Measurements from ENCODE around the gene ARID3A.
"Not testable (repeated sequence)": the region's sequence is repeated elsewhere in the genome, so short reads cannot be mapped to it uniquely, and the experiment has no call there.

Gene ARID3A

DNA sequence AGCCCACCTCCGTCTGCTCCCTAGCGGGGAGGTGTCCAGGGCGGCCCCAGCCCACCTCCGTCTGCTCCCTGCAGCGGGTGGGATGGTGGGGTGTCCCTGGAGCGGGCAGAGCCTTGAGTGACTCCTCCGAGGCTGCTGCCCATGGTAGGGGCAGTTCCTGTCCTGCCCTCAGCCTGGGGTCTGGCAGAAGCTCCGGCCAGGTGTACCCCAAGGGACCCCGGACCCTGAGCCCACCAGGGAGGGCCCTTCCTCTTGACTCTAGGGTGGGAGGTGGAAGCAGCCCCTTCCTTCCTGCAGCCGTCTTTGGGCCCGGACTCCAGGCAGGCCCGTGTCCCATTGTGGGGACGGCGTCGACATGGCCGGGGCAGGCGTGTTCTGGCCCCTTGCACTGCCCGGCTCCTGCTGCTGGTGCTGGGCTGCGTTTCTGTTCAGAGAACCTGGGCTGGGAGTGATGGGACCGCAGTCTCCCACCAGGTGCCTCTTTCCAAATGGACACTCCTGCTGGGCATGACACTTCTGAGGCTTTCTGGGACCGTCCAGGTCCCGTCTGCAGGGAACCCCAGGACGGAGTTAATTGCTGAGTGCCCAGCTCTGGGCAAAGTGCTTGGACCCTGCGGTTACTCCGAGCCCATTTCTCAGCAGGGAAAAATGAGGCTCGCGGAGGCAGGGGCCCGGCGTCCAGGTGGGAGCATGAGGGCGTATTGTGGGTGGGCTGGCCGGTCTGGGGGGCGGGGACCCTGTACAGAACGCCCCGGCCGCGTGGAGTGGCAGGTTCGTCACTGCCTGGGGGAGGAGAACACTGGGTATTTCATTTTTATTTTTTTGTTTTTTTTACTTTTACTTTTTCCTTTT is 19.8 kb downstream of the ARID3A start:
- DNase-seq (ENCODE audit: low read depth in 2 of 2, low spot score in 1 of 2): no peak

GRCh38 chr19:947090-947706 is 21.4 kb downstream of the ARID3A start:
- DNase-seq (ENCODE audit: low read depth in 2 of 2, low spot score in 1 of 2): no peak

- DNase-seq (ENCODE audit: low read depth in 2 of 2, low spot score in 1 of 2): no peak
Observed at GRCh38 chr19:947707-948539, 22.1 kb downstream of the ARID3A start.

DNA sequence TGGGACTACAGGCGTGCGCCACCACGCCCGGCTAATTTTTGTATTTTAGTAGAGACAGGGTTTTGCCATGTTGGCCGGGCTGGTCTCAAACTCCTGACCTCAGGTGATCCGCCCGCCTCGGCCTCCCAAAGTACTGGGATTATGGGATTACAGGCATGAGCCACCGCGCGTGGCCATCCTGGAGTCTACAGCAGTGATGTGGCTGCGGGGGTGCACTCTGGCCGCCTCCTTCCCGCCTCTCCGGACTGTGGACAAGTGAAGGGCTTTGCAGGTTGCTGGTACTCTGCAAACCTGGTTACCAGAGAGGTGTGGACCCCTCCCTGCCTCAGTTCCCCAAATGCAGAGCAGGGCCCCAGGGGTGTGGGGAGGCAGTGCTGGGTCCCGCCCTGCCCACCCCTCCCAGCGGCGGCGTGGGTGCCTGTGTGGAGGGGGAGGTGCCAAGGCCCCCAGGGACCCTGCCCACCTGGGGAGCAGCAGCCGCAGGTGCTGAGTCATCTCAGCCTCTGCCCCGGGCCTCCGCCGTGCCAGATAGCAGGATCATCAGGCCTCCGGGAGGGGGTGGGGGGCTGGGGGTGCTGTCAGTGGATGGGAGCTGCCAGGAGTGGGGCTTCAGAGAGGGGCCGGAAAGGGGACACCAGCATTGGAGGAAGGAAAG is 23.1 kb downstream of the ARID3A start:
- DNase-seq (ENCODE audit: low read depth in 2 of 2, low spot score in 1 of 2): no peak

- no peak for DNase-seq (ENCODE audit: low read depth in 2 of 2, low spot score in 1 of 2)
Observed at GRCh38 chr19:950352-951066, 24.7 kb downstream of the ARID3A start.

DNA sequence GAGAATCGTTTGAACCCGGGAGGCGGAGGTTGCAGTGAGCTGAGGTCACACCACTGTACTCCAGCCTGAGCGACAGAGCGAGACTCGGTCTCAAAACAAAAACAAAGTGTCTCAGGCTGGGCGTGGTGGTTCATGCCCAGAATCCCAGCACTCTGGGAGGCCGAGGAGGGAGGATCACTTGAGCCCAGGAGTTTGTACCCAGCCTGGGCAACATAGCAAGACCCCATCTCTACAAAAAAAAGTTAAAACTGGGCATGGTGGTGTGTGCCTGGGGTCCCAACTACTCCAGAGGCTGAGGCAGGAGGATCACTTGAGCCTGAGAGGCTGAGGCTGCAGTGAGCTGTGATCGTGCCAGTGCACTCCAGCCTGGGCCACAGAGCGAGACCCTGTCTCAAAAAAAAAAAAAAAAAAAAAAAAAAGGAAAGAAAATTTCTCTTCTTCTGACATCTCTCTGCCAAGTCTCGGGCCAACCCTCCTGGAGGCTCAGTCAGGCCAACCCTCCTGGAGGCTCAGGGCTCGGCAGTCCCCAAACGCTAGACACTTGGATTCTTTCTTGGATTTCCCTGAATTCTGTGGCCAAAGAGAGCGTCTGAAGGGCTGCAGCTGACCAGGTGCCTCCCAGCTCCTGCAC is 26.3 kb downstream of the ARID3A start:
- no peak for DNase-seq (ENCODE audit: low read depth in 2 of 2, low spot score in 1 of 2)

GRCh38 chr19:952680-953444 is 27.0 kb downstream of the ARID3A start:
- DNase-seq (ENCODE audit: low read depth in 2 of 2, low spot score in 1 of 2): no peak

GRCh38 chr19:953445-954271 is 27.8 kb downstream of the ARID3A start:
- DNase-seq (ENCODE audit: low read depth in 2 of 2, low spot score in 1 of 2): no peak

DNA sequence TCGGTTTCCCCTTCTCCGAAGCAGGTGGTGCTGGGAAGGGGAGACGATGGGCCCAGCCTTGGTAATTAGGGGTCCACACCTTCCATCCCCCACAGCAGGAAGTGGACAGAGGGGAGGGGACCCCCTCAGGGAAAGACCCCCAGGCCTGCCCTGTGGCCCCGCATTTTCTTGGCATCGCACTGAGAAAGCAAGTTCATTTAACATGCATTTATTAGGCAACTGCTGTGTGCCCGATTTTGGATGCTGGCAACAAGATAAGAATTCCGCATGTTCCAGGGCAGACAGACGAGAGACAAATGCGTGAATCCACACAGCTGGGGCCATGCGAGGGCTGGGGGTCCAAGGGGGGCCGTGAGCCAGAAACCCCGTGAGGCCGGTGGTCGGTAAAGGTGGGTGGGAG is 28.4 kb downstream of the ARID3A start:
- no peak for DNase-seq (ENCODE audit: low read depth in 2 of 2, low spot score in 1 of 2)

GRCh38 chr19:954672-955494 is 29.0 kb downstream of the ARID3A start:
- no peak for DNase-seq (ENCODE audit: low read depth in 2 of 2, low spot score in 1 of 2)

- no peak for DNase-seq (ENCODE audit: low read depth in 2 of 2, low spot score in 1 of 2)
Observed at GRCh38 chr19:955803-956765, 30.2 kb downstream of the ARID3A start.

- no peak for DNase-seq (ENCODE audit: low read depth in 2 of 2, low spot score in 1 of 2)
Observed at GRCh38 chr19:956766-957440, 31.1 kb downstream of the ARID3A start.

- not testable (repeated sequence) for DNase-seq (ENCODE audit: low read depth in 2 of 2, low spot score in 1 of 2)
Observed at GRCh38 chr19:957578-957977, 31.7 kb downstream of the ARID3A start.

DNA sequence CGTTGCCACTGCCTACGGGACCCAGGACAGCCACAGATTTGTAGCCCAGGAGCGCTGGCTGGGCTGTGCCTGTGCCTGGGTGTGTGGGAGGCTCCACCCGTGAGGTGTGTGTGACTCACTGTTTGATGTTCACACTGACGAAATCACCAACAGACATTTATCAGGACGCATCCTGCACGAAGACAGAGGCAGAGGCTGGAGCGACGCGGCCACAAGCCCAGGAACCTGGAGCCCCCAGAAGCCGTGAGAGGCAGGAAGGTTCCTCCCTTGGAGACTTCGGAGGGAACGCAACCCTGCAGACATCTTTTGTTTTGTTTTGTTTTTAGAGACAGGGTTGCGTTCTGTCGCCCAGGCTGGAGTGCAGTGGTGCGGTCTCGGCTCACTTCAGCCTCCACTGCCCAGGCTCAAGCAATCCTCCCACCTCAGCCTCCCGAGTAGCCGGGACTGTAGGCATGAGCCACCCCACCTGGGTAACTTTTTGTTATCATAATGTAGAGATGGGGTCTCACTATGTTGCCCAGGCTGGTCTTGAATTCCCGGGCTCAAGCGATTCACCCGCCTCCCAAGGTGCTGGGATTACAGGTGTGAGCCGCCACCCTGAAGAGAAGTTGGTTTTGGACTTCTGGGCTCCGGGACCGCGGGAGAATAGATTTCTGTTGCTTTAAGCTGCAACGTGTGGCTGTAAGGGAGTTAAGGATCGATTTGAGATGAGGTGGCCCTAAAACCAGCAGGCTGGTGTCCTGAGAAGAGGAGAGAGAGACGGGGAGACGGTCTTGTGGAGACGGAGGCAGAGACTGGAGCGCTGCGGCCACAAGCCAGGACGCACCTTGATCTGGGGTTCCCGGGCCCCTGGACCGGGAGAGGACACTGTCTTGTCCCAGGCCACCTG is 33.4 kb downstream of the ARID3A start:
- DNase-seq (ENCODE audit: low read depth in 2 of 2, low spot score in 1 of 2): no peak

DNA sequence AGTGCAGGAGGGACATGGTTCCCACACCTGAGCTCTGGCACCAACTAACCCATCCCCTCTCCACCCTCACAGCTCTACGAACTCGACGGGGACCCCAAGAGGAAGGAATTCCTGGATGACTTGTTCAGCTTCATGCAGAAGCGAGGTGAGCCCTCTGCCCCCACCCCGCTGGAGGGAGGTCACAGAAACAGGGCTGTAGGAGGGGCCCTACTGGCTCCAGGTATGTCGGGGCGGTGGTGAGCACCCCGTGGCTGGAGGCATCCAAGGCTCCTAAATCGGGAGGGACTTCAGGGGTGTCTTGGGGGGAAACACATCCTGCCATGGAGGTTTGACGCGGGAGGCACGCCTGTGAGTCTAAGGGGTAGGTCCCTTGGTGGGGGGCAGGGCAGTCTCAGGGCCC is 34.2 kb downstream of the ARID3A start:
- no peak for DNase-seq (ENCODE audit: low read depth in 2 of 2, low spot score in 1 of 2)

Measured in stimulated activated CD8-positive, alpha-beta memory T cell treated with anti-CD3 and anti-CD28 coated beads, Interleukin-4, amount 100 ng/mL, for 4 hours (primary cell).